ENCODE results near the gene CLCA1. TPM values are rescaled to one million over a fixed set of nuclear protein-coding genes. Genes with fewer than 3 reads are reported as not detected.
A peak's percentile ranks its signal among the peaks of the same experiment; 100 is the strongest.

CLCA1 gene, protein sequence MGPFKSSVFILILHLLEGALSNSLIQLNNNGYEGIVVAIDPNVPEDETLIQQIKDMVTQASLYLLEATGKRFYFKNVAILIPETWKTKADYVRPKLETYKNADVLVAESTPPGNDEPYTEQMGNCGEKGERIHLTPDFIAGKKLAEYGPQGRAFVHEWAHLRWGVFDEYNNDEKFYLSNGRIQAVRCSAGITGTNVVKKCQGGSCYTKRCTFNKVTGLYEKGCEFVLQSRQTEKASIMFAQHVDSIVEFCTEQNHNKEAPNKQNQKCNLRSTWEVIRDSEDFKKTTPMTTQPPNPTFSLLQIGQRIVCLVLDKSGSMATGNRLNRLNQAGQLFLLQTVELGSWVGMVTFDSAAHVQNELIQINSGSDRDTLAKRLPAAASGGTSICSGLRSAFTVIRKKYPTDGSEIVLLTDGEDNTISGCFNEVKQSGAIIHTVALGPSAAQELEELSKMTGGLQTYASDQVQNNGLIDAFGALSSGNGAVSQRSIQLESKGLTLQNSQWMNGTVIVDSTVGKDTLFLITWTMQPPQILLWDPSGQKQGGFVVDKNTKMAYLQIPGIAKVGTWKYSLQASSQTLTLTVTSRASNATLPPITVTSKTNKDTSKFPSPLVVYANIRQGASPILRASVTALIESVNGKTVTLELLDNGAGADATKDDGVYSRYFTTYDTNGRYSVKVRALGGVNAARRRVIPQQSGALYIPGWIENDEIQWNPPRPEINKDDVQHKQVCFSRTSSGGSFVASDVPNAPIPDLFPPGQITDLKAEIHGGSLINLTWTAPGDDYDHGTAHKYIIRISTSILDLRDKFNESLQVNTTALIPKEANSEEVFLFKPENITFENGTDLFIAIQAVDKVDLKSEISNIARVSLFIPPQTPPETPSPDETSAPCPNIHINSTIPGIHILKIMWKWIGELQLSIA
- total RNA-seq = not detected
- long read RNA-seq = 0 reads

- intact Hi-C loops (cut with DNase I) = no loop called here
- ATAC-seq (no peak), DNase-seq (ENCODE audit: missing footprints) (no peak)
These were observed at the start of gene CLCA1 for GRCh38 chr1:86468501-86468977. TSS of gene CLCA1 (plus strand) at chr1:86468927. CDS start at chr1:86468972, 45 bp downstream.

GRCh38 chr1:86419277-86419903 is 49.3 kb upstream of the CLCA1 start:
- peak; percentile 26 for ATAC-seq
- intact Hi-C loops (cut with DNase I) = no loop called here
- DNase-seq (ENCODE audit: missing footprints) = no peak

- no peak for DNase-seq (ENCODE audit: missing footprints)
- intact Hi-C loops (cut with DNase I) = no loop called here
- ATAC-seq = no peak
These were observed 47.0 kb upstream of the CLCA1 start for GRCh38 chr1:86421601-86422280.

DNA sequence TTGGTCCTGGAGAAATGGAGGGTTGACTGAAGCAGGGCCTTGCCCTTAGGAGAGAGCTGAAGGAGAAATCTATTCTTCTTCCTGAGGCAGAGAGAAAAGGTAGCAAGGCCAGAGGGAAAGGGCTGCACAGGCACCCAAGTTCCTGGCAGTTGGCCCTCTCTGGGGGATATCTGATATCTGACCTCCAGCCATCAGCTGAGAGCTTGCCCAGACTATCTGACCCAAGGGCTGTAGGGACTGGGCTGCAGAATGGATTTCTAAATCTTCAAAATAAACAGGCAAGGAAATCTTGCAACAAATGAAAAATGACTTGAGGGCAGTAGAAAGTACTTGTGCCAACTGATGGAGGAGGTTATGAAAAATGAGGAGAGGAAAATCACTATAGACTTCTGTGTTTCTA is 45.3 kb upstream of the CLCA1 start:
- intact Hi-C loops (cut with DNase I) = no loop called here
- ATAC-seq (peak; percentile 54), DNase-seq (ENCODE audit: missing footprints) (peak; percentile 67)

DNA sequence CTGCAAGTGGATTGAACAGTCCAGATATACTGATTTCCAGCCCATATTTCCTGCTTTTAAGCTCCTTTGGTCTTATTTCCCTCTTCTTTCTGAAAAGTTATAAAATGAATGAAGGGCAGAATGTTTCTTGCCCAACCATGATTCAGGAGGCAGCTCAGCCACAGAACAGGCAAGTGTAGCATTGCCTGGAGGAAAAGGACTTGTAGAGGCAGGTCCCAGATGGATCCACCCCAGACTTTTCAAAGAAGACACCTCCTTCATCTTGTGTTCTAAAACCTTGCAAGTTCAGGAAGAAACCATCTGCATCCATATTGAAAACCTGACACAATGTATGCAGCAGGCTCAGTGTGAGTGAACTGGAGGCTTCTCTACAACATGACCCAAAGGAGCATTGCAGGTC is 44.9 kb upstream of the CLCA1 start, which contains the start of gene CLCA2:
CLCA2 (plus strand) TSS at position 299 of the 400 bp plus-strand sequence; CDS start at position 376, 77 bp downstream.
- no peak for DNase-seq (ENCODE audit: missing footprints)
- intact Hi-C loops (cut with DNase I) = no loop called here
- no peak for ATAC-seq

DNA sequence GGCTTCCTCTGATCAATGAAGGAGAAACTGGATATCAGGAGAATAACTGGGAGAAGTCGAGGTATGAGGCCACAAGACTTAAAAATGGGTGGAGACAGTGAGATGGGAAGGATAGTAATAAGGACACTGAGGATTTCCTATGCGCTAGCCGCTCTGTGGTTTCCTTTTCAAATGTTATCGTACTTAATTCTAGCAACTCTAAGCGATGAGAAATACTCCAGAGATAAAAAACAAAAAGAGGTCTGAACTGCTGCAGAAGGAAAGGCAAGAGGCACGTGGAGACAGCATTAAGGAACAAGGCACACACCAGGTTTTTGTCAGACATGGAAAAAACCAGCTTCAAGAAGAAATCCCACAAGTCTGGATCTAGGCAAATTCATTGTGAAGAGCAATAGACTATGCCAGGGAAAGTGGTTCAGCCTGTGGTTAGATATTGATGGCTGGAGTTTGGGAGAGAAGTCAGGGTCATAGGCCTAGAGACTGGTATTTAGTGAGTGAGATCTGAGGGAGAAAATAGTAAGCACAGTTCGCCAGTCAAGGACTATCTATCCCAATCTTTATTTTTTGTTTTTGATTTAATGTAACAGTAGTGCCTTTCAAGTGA is 39.5 kb upstream of the CLCA1 start:
- ATAC-seq = no peak
- intact Hi-C loops (cut with DNase I) = no loop called here
- no peak for DNase-seq (ENCODE audit: missing footprints)

- intact Hi-C loops (cut with DNase I) = no loop called here
- peak; percentile 98 for ATAC-seq
- no peak for DNase-seq (ENCODE audit: missing footprints)
These were observed 38.9 kb upstream of the CLCA1 start for GRCh38 chr1:86429835-86430234.

DNA sequence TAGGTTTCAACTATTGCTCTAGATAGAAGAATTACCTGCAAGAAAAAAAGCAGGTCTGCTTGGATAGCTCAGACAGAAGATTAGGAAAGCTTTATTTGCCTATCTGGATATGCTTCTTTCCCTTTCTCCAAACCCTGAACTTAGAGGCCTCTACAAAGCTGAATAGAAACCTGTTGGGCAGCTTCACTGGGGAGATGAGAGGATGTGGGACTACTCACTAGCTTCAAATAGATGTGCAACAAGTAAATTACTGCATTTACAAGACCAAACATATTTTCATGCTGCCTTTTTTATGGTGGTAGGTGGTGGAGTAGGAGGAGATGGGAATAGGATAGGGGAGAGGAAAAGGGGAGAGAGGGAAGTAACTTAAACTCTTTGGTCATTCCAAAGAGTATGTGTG is 38.4 kb upstream of the CLCA1 start:
- DNase-seq (ENCODE audit: missing footprints) (no peak), ATAC-seq (peak; percentile 9)
- intact Hi-C loops (cut with DNase I) = no loop called here

DNA sequence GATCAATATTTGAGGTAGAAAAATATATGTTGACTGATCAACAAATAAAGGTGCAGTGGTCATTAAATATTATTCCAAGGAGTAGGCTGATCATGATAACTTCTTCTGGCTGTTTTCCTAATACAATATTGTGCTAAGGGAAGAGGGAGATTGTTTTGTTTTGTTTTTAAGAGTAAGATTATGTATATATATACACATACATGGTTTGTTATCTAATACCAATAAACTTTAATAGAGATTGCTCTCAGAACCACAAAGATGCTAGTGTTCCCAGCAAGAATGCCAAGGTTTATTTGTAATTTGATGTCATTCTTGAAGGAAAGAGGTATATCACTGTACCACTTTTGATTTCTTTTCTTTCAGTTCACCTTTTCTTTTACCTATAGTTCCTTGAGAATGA is 34.7 kb upstream of the CLCA1 start:
- intact Hi-C loops (cut with DNase I) = no loop called here
- DNase-seq (ENCODE audit: missing footprints) = no peak
- no peak for ATAC-seq

- intact Hi-C loops (cut with DNase I) = no loop called here
- no peak for DNase-seq (ENCODE audit: missing footprints)
- no peak for ATAC-seq
These were observed 33.4 kb upstream of the CLCA1 start for GRCh38 chr1:86435327-86435726.

DNA sequence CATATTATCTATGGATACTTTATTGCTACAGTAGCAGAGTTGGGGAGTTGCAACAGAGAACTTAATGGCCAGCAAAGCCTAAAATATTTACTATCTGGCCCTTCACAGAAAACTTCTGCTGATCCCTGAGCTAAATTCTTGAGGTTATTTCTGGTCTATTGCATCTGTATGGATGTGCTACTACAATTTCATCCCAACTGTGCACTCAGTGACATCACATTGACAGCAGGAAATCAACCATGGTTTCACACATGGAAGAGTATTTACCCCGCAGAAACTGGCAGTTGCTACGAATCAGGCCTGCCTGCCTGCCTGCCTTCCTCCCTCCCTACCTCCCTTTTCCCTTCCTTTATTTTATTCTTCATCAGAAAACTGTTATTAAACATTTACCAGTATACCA is 32.7 kb upstream of the CLCA1 start:
- intact Hi-C loops (cut with DNase I) = no loop called here
- DNase-seq (ENCODE audit: missing footprints) (no peak), ATAC-seq (no peak)

DNA sequence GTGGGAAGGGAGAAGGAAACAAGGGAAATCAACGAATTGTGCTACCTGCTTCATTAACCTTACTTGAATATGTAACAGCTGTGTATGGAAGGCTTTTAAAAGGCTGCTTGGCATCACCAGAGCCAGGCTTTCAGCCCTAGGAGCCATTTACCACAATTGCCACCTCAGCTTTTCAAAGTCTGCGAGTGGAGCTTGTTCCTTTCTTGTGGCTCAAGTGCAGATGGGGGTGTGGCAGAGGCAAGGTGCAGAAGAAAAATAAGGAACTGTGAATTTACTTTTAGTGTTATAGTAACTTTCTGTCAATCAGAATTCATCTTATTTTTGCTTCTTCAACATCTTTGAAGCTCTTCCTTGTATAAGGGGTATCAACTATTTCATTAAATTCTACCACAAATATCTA is 27.1 kb upstream of the CLCA1 start:
- intact Hi-C loops (cut with DNase I) = no loop called here
- ATAC-seq = no peak
- DNase-seq (ENCODE audit: missing footprints) = no peak

DNA sequence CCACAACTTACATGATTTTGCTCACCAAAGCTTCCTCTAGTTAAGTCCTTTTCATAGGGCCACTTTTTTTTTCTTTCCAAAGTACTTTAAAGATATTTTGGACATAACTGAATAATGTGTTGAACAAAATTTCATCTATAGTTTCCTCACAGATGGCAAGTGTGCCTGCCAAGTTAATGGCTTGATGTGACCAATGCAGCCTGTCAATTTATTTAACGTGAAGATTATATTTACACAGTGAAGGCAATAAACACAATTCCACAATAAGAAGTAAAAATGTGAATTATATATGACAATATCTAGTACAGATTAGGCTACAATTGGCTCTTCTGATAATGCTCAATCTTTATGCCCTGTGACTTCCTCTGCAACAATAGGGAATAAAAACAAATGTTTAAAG is 26.7 kb upstream of the CLCA1 start:
- DNase-seq (ENCODE audit: missing footprints) (no peak), ATAC-seq (no peak)
- intact Hi-C loops (cut with DNase I) = no loop called here

GRCh38 chr1:86445919-86446318 is 22.8 kb upstream of the CLCA1 start:
- intact Hi-C loops (cut with DNase I) = no loop called here
- DNase-seq (ENCODE audit: missing footprints) = no peak
- no peak for ATAC-seq

DNA sequence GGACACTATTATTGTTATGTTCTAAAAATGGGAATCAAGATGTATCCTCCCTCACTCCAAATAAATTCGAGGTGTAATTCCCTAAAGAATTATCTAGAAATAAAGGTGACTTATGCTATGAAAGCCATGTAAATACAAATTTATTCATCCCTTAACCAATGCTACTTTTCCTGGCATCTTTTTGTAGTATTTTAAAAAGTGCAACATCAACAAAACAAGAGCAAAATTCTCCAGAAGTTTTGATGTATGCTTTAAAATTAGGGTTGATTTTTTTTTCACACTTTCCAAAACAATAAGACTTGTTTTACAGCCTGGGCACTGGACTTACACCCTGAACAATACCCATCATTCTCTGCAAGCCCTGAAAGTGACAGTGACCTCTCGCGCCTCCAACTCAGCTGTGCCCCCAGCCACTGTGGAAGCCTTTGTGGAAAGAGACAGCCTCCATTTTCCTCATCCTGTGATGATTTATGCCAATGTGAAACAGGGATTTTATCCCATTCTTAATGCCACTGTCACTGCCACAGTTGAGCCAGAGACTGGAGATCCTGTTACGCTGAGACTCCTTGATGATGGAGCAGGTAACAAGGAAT is 21.4 kb upstream of the CLCA1 start:
- ATAC-seq (no peak), DNase-seq (ENCODE audit: missing footprints) (no peak)
- intact Hi-C loops (cut with DNase I) = no loop called here

GRCh38 chr1:86448670-86449069 is 20.1 kb upstream of the CLCA1 start:
- intact Hi-C loops (cut with DNase I) = no loop called here
- no peak for ATAC-seq
- DNase-seq (ENCODE audit: missing footprints) = no peak

- ATAC-seq (no peak), DNase-seq (ENCODE audit: missing footprints) (no peak)
- intact Hi-C loops (cut with DNase I) = no loop called here
These were observed 19.6 kb upstream of the CLCA1 start for GRCh38 chr1:86449103-86449502.

DNA sequence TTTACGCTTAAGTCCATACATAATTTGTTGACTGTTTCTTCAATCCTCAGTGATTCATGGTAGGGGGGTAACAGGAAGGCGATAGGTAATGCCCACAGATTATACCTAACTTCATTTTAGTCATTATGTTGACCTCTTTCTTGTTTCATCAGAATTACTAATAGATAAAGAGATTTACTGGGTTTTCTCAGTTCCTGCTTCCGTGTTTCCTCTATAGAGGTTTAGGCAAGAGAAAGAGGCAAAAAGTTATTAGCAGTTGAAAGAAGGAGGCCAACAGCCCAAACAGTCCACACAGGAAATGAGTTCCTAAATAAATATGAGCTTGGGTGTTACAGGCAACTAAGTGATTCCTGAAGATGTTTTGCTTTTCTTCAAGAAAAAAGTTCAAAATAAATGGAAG is 17.9 kb upstream of the CLCA1 start:
- ATAC-seq (no peak), DNase-seq (ENCODE audit: missing footprints) (no peak)
- intact Hi-C loops (cut with DNase I) = no loop called here
